ENCODE data around the gene ADAM19.
"Not testable (repeated sequence)": the region's sequence is repeated elsewhere in the genome, so short reads cannot be mapped to it uniquely, and the experiment has no call there.

The ADAM19 gene

DNA sequence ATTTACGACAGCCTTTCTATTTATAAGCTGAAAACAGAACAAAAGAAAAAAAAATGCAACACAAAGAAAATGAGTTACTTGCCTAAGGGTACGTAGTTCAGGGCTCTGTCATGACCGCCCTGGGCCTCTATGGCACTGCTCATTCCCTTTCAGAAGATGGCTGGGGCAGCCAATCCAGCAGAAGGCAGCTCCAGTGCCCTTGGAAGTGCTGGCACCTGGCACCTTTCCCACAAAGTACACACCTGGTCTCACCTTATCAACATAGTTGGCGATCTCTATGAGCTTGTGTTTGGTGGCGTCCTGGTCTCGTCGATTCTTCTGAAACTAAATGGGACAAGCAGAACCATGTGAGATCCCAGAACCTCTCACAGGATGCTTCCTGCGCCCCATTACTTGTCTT is 62.4 kb downstream of the ADAM19 start:
- no peak for FAIRE-seq

DNA sequence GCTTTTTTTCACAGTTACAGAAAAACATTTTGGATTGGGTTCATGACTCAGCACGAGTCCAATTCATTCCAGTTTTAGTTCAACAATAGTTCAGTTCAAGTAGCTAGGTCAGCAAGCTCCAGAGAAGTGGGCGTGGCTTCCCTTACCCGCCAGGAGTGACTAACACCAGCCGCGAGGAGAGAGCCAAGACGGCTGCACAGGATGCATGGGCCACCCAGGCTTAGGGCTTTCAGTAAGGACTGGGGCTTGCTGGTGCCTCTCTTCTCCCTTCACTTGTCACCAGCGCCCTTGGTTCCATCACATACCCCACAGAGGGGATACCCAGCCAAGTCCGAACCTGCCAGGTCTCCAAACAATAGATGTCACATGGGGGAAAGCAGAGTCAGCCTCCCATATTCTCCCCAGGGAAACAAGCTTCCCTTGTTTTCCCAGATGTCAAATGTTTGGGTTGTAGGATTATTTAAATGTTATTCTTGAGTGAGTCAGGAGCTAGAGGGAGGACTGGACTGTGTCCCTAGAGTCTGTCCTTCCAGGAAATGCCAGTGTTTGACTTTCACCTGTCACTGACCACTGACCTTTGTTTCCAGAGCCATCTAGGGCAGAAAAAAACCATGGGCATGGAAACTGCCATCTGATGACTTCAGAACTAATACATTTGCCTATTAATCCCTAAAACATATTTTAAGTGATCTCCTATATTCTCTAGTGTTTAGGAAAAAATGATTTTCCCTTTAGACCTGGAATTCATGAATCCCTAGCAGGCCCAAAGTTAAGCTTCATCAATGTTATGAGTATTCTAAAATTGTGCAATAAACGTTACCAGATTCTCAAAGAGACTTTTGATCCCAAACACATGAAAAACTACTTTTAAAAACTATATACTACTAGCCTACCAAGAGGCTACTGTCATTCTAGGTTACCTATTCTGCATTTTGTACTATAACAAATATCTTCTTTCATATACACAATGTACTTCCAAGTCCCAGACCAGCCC is 63.6 kb downstream of the ADAM19 start:
- no peak for FAIRE-seq

DNA sequence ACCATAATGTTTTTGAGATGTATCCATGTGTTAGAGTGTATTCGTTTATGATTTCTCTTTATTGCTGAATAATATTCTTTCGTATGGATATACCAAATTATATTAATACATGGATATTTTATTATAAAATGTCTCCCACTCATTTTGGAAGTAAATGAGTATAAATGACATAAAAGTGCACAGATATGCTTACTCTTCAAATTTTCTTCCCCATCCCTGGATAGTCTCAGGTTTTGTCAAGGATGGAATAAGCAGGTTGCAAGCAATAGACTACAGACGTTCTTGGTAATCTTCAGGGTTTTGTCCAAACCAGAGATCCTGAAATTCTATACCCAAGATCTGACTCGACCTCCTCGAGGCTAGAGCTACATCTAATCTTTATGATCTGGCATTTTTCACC is 64.9 kb downstream of the ADAM19 start:
- no peak for FAIRE-seq

DNA sequence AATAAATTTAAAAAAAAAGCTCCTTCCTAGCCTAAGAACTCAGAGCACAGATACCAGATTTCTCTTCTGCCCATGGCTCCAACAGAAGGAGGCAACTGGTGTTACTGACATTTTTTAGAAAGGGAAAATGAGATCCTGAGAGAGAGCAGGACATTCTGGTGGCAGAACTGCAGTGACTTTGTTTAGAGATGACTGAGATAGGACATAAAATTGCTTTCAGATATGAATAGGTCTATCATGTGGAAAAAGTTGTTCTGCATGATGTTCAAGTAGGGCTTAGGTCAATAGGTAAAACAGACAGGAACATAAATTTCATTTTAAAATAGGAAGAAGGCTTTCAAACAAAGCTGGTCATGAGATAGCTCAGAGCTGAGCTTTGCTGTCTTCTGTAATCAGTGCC is 66.0 kb downstream of the ADAM19 start:
- no peak for FAIRE-seq

DNA sequence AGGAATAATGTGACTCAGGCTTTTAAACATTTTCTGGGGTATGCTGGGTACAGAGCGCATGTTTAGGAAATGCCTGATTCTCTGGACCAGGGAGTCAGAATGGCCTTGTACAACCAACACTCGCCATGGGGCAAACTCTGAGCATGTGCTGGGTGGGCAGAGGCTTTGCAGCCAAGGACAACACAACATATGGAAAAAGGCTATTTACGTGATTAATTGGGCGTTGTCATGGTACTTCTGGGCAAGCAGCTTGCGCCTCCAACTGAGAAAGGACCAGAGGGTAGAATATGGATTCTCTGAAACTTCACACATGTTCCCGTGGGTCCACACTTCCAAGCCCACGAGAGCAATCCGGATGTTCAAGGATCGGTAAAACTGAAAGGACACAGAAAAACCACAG is 66.5 kb downstream of the ADAM19 start:
- FAIRE-seq = no peak

DNA sequence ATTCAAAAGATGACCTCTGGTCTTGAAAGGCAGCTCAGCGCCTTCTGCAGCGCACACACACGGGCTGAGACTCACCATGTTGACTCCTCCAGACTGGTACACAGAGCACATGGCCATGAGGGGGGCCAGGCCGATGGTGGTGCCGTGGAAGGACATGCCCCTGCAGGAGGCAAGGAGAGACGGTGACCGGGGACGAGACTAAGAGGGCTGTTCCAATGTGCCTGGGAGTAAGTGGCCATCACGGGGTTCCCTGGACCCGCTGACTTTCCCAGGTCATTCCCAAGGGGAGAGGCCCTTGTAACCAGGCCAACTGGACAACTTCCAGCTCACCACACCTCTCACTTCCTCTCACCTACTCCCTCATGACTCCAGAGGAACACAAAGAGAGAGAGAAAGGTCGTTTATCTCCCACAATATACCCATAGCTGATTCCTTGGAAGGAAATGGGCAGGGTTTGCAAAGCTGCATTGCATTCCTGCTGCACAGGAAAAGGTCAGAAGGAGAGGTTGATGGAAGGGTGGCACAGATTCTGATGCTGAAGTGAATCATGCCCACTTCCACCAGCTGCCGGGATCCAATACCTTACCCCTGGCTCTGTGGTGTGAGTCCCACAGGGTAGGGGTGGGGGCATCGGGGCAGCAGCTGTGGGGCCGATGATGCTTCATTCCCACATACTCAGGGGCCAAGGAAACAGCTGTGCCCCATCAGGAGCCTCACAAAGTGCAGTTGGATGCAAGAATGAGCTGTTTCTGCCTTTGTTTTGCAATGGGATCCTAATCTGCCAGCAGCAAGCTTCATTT is 68.4 kb downstream of the ADAM19 start:
- no peak for FAIRE-seq

DNA sequence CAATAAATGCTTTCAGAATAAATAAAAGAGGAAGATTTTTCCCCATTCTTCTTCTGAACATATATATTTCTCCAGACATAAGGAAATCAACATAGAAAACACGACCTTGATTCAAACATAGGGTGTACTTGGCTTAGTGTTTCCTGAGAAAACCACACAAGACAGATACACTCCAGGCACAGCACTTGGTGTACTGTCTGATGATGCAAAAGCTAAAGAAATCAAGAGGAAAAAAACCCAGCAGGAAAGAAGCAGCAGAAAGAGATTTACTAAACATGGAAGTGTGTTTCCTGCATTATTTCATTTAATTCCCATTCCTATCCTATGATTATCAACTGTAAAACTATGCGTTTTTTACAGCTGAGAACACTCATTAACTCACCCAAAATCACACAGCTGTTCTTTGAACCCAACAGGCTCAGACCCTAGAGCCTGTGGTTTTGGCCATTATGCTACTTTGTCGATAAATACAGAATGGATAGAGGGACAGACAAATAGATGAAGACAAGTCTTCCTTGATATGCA is 69.4 kb downstream of the ADAM19 start:
- FAIRE-seq = no peak

DNA sequence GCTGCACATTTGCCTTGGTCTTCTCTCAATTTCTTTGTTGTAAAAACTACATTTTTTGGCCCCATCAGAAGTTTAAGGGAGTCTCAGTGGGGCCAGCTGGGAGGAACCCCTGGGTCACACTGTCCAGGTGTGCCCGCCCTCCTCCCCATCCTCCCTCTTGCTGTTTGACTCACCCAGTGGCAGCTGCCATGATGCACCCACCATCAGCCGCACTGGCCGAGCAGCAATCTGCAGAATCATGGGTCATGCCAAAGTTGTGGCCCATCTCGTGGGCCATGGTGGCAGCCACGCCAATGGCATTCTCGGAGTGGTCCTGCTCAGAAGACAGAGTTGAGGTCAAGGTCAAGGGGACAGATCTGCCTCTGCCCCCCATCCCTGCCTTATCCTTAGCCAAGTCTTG is 70.1 kb downstream of the ADAM19 start:
- no peak for FAIRE-seq

DNA sequence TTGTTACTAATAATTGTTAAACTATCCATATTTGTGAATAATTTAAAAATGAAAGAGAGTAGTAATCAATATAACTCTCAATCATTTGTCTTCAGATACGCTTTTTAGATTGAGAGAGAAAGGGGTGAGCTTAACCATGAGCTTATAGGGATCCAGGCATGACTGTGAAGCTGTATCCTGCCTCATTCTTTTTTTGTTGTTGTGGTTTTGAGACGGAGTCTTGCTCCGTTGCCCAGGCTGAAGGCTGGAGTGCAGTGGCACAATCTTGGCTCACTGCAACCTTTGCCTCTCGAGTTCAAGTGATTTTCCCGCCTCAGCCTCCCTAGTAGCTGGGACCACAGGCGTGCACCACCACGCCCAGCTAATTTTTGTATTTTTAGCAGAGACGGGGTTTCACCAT is 71.5 kb downstream of the ADAM19 start:
- no peak for FAIRE-seq

DNA sequence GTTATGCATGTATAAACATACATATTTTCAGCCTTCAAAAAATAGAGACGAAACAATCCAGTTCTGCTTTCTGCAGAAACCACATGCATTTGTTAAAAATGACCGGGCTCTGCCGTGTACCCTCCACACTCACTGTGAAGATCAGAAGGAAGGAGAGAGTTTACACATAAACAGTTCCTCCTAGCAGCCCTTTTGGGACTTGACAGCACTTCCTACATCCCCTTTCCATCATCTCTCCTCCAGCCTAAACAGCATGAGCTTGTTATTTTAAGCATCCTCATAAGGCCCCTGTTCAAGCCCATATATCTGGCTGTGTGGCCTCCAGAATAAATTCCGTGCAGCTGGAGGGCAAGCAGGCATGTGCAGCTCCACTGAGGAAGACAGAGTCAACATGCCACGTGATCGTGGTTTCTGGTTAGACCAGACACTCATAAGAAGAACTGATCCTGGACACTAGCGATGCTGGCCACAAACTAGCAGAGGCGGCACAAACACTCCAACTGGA is 73.4 kb downstream of the ADAM19 start:
- FAIRE-seq = no peak

DNA sequence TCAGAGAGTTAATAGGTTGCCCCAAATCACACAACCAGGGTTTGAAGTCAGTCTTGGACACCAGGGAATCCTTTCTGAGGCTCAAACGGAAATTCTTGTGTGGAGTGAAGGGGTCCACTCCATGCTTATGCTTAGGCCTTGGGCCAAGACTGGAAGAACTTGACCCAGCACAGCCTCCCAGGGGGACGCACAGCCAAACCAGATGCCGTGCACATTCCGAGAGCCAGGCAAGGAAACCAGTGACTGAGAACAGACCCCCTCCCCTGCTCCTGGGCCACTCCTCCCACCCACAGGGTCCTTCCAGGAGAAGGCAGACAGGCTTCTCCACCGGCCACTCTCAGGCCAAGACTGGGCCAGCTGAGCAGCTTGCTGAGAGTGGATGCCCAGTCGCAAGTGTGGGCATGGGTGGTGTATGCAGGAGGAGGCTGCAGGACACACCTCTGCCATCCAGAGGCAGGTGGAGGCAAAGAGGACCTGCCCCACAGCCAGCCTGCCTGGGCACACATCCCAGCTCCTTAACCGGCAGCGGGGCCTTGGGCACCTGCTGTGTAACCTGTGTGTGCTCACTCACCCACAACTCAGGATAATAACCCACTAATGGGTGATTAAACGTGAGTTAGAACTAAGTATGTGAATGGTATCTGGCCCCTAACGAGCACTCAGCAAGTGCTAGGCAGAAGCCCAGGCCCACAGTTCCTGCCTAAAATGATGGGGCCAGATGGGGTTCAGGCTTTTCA is 77.5 kb downstream of the ADAM19 start:
- FAIRE-seq = no peak

DNA sequence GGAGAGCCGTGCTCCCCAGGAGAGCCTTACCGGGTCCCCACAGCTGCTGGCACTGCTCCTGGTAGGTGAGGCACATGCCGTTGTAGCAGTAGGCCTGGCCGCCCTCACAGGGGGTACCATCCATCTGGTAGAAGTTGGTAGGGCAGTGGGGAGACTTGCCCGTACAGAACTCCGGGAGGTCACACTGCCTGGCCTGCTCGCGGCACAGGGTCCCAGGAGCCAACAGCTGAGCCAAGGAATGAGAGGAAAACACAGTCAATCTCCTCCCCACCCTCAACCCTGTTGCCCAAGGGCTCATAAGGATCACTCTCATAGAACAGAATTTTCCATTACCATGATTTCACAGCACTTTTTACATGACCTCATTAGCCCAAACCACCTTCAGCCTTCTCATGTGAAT is 78.7 kb downstream of the ADAM19 start:
- no peak for FAIRE-seq

DNA sequence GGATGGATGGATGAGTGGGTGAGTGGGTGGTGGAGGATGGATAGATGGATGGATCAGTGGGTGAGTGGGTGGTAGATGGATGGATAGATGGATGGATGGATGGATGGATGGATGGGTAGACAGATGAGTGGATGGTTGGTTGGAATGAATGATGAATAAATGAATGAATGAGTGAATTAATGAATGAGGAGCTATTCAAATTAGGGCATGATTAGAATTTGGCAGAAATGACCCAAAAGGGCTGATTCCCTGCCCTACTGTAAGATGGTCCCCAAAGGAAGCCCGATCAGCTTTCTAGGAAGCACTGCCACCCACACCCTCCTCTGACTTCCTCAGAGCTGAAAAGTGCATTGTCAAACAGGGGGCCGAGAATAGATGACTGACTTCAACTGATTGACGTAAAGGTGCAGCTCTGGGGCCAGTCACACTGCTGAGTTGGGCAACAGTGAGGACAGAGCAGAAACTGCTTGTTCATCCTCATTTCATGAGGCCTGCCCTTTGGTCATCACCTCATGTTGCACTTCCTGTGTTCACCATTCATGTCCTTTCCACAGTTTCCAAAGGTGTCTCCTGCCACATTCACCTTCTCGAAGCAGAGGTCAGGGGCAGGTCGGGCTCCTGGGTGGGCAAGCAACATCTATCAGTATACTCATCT is 81.3 kb downstream of the ADAM19 start:
- FAIRE-seq = no peak

DNA sequence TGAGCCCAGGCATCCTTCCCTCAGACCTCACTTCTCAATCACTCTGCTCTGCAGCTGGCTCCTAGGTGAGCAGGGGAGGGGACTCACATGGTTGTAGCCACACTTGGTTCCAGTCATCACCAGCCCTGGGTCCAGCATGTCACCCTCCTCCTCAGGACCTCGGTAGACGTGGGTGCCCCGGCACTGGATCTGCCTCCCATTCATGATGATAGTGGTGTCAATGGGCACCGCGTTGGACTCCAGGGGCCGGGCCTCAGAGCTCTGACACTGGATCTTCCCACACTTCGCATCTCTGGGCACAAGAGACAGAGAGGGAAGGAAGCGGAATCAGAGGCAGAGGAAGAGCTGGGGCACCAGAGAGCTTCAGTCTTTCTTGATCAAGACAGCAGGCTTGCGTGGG is 82.7 kb downstream of the ADAM19 start:
- no peak for FAIRE-seq

DNA sequence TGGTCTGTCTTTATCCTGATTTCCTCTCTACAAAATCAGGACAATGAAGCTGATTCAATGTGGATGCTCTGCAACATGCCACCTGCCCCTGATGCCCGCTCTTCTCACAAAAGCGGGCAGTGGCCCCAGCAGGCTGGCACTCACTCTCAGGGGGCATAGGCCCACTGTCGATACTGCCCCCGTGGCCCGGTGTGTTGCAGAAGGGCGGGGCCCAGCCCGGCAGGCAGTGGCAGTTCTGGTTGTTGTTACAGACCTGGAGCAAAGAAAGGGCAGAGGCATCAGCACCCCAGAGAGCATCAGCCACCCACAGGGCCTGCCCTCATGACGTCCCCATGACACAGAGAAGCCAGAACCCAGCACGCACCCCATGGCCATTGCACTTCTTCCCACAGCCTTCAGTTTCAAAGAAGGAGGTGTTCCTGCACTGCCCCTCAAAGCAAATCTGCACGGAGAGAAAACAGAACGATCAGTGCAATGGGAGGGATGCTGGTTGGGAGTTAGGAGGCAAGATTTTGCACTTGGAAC is 84.0 kb downstream of the ADAM19 start:
- no peak for FAIRE-seq

DNA sequence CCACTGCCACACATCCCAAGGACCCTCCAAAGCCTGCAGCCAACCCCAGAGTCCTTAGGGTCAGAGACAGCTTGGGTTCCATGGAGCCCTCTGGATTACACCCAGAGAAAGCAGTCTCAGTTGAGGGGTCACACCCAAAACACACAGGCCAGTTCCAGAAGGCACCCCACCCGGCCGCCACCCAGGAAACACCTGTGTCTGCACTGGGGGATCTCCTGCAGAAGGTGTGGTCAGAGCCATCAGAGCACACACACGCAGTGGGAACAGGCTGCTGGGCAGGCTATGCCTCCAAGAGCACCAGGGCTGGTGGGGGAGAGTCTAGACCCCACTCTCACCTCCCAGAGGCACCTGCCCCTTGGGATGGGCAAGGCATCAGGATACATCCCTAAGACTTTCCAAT is 88.2 kb downstream of the ADAM19 start:
- FAIRE-seq = no peak

DNA sequence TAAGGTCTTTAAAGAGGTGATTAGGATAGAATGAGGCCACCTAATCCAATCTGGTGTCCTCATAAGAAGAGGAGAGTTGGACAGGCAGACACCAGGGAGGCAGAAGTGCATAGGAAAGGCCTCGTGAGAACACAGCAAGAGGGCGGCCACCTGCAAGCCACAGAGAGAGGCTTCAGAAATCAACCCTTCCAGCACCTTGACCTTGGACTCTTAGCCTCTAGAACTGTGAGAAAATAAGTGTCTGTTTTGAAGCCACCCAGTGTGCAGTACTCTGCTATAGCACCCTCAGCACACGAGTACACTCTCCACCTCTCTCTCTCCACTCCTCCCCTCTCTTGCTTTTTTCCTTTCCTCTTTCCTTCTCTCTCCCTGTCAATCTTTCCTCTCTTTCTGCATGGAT is 88.7 kb downstream of the ADAM19 start:
- FAIRE-seq = no peak

DNA sequence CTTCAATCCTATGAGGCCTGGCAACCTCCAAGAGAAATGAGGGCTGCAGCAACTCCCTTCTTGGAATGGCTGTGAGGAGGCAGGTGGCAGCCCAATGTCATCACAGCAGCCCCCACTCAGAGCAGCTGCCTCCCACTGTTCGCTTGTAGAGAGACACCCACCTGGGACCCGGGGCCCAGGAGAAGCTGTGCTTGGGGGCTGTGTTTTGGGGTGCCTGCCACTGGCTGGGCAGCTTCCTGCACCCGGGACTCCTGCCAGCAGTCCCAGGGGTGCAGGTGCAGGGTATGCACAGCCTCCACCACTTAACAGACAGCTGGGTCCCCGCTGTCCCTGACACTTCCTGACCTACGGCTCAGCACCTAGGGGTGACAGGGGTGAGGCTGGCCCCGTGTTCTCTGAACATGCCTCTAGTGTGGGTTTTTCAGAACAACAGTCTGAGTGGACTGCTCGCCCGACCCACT is 89.3 kb downstream of the ADAM19 start:
- FAIRE-seq = no peak

DNA sequence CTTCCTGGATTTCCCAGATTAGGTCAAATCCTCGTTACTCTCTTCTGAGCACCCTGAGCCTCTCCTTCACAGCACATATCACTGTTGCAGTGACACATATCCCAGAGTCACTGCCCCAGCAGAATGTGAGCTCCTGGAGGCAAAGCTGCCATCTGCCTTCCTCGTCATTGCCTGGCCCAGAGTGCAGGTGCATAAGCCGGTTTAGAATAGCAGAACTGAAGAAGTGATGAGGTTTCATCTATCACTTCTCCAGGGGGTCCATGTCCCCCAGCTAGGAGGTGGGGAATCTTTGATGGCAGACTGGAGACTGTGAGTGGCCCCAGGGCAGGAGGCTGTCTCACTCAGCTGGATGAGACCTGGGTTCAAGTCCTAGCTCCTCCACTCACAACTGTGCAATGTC is 89.8 kb downstream of the ADAM19 start:
- no peak for FAIRE-seq

DNA sequence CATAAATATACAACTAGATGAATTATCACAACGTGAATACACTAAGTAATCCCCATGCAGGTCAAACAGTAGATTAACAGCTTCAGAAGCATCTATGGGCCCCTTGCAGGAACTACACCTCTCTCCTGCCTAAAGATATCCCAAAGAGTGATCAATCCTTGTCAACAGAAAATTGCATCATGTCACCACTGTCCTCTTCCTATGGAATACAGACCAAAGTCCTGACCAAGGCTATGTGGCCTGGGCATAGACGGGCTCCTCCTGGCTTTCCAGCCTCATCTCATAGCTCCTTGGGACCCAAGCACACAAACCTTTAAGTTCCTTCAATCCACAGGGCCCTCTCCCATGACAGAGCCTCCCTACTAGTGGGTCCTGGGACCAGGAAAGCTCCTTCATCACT is 90.2 kb downstream of the ADAM19 start:
- no peak for FAIRE-seq

DNA sequence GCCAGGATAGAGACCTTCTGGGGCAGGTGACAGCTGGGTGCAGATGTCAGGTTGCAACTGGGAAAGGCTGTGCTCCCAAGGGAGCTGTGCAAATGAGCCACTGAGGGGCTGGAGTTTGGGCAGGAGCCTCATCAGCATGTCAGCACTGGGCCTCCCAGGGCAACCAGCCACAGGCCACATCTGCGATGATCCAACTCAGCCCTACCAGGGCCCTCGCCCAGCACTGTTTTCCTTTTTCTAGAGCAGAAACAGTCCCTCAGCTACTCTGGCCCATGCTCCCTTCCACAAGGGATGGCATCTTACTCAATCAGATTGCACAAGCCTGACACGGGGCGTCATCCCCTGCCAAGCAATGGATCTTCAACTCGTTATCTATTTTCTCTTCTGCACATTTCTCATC is 90.8 kb downstream of the ADAM19 start:
- FAIRE-seq = no peak

DNA sequence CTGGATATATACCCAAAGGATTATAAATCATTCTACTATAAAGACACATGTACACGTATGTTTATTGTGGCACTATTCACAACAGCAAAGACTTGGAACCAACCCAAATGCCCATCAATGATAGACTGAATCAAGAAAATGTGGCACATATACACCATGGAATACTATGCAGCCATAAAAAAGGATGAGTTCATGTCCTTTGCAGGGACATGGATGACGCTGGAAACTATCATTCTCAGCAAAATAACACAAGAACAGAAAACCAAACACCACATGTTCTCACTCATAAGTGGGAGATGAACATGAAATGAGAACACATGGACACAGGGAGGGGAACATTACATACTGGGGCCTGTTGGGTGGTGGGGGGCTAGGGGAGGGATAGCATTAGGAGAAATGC is 92.9 kb downstream of the ADAM19 start:
- FAIRE-seq = not testable (repeated sequence)
